ENCODE measurements around the gene OIT3. TPM values are rescaled to one million over a fixed set of nuclear protein-coding genes. Genes with fewer than 3 reads are reported as not detected.

Gene OIT3
- total and polyA plus RNA-seq, 2 experiments from 2014 or later, result 1.1 to 7.0 TPM

GRCh38 chr10:72932259-72933015 lies 38.9 kb downstream of the OIT3 start:
- H3K27ac ChIP-seq, result no peak overlapping the region
- H3K4me3 ChIP-seq, result no peak overlapping the region
- no peaks in the 10 kb centered on the region for H3K4me1 ChIP-seq (ENCODE audit: low read depth)
- TF ChIP-seq CTCF (IDR thresholded peaks at IDR 0.05; ENCODE audit: low read depth, low read length), result no peak
- no peaks in the 10 kb centered on the region for H3K36me3 ChIP-seq
- H3K9me3 ChIP-seq (ENCODE audit: low read depth), result no peaks in the 10 kb centered on the region
- no peak for DNase-seq (ENCODE audit: low read depth in 1 of 2, low spot score in 1 of 2)
- H3K27me3 ChIP-seq, result no peaks in the 10 kb centered on the region

GRCh38 chr10:72935361-72935760 lies 41.8 kb downstream of the OIT3 start:
- DNase-seq (ENCODE audit: low read depth in 1 of 2, low spot score in 1 of 2), result peak in 1 of 2 donors; percentile 13
- H3K4me3 ChIP-seq, result no peak overlapping the region
- no peaks in the 10 kb centered on the region for H3K27me3 ChIP-seq
- H3K36me3 ChIP-seq, result no peaks in the 10 kb centered on the region
- H3K9me3 ChIP-seq (ENCODE audit: low read depth), result no peaks in the 10 kb centered on the region
- no peak overlapping the region for H3K27ac ChIP-seq
- peaks cover 4% of the 10 kb centered on the region for H3K4me1 ChIP-seq (ENCODE audit: low read depth)
- TF ChIP-seq CTCF (IDR thresholded peaks at IDR 0.05; ENCODE audit: low read depth, low read length), result no peak

- H3K27ac ChIP-seq, result no peak overlapping the region
- H3K4me1 ChIP-seq (ENCODE audit: low read depth), result peaks cover 4% of the 10 kb centered on the region
- no peak overlapping the region for H3K4me3 ChIP-seq
- no peak for DNase-seq (ENCODE audit: low read depth in 1 of 2, low spot score in 1 of 2)
- no peaks in the 10 kb centered on the region for H3K36me3 ChIP-seq
- no peaks in the 10 kb centered on the region for H3K27me3 ChIP-seq
- no peak for TF ChIP-seq CTCF (IDR thresholded peaks at IDR 0.05; ENCODE audit: low read depth, low read length)
- H3K9me3 ChIP-seq (ENCODE audit: low read depth), result no peaks in the 10 kb centered on the region
These were observed 50.1 kb downstream of the OIT3 start for GRCh38 chr10:72943498-72944234.

- TF ChIP-seq CTCF (IDR thresholded peaks at IDR 0.05; ENCODE audit: low read depth, low read length), result no peak
- H3K27ac ChIP-seq, result no peak overlapping the region
- no peaks in the 10 kb centered on the region for H3K27me3 ChIP-seq
- no peaks in the 10 kb centered on the region for H3K36me3 ChIP-seq
- H3K4me3 ChIP-seq, result no peak overlapping the region
- DNase-seq (ENCODE audit: low read depth in 1 of 2, low spot score in 1 of 2), result no peak
- no peaks in the 10 kb centered on the region for H3K9me3 ChIP-seq (ENCODE audit: low read depth)
- no peaks in the 10 kb centered on the region for H3K4me1 ChIP-seq (ENCODE audit: low read depth)
These were observed 53.4 kb downstream of the OIT3 start for GRCh38 chr10:72946963-72947362.

- no peak for DNase-seq (ENCODE audit: low read depth in 1 of 2, low spot score in 1 of 2)
- TF ChIP-seq CTCF (IDR thresholded peaks at IDR 0.05; ENCODE audit: low read depth, low read length), result no peak
- Histone ChIP-seq H3K4me3 (no peak overlapping the region), H3K4me1 (ENCODE audit: low read depth) (no peaks in the 10 kb centered on the region), H3K27me3 (no peaks in the 10 kb centered on the region), H3K36me3 (no peaks in the 10 kb centered on the region), H3K9me3 (ENCODE audit: low read depth) (no peaks in the 10 kb centered on the region), H3K27ac (no peak overlapping the region)
These were observed 55.2 kb downstream of the OIT3 start for GRCh38 chr10:72948762-72949161.
